ENCODE measurements around the gene TBX18.

TBX18 gene

GRCh38 chr6:84667252-84668213 lies 96.9 kb downstream of the TBX18 start:
- DNase-seq: no peak

- no peak for DNase-seq
Measured at GRCh38 chr6:84665401-84665800, 99.0 kb downstream of the TBX18 start.

GRCh38 chr6:84663866-84664265 lies 100.5 kb downstream of the TBX18 start:
- no peak for DNase-seq

GRCh38 chr6:84657486-84657885 lies 106.9 kb downstream of the TBX18 start:
- DNase-seq: no peak

- DNase-seq: no peak
Measured at GRCh38 chr6:84657025-84657424, 107.4 kb downstream of the TBX18 start.

- DNase-seq: no peak
Measured at GRCh38 chr6:84653027-84653551, 111.3 kb downstream of the TBX18 start.

GRCh38 chr6:84652356-84653026 lies 111.9 kb downstream of the TBX18 start:
- peak; percentile 48 to 83 for DNase-seq

- no peak for DNase-seq
Measured at GRCh38 chr6:84651583-84651982, 112.8 kb downstream of the TBX18 start.

GRCh38 chr6:84648444-84648843 lies 116.0 kb downstream of the TBX18 start:
- no peak for DNase-seq

GRCh38 chr6:84645563-84646266 lies 118.7 kb downstream of the TBX18 start:
- DNase-seq: peak in 1 of 2 experiments; percentile 9

- DNase-seq: peak in 1 of 2 experiments; percentile 61
Measured at GRCh38 chr6:84645000-84645399, 119.4 kb downstream of the TBX18 start.

- no peak for DNase-seq
Measured at GRCh38 chr6:84643778-84644177, 120.6 kb downstream of the TBX18 start.

GRCh38 chr6:84641076-84641475 lies 123.3 kb downstream of the TBX18 start:
- no peak for DNase-seq

GRCh38 chr6:84639396-84639795 lies 125.0 kb downstream of the TBX18 start:
- no peak for DNase-seq

GRCh38 chr6:84638286-84638685 lies 126.1 kb downstream of the TBX18 start:
- no peak for DNase-seq

Data from SW 1271 (cell line).